ENCODE data around the gene CD74. TPM values are rescaled to one million over a fixed set of nuclear protein-coding genes. Genes with fewer than 3 reads are reported as not detected.

The CD74 gene
- total RNA-seq, 3 donors from 2014 or later, result 382 to 393 (median 392) TPM

DNA sequence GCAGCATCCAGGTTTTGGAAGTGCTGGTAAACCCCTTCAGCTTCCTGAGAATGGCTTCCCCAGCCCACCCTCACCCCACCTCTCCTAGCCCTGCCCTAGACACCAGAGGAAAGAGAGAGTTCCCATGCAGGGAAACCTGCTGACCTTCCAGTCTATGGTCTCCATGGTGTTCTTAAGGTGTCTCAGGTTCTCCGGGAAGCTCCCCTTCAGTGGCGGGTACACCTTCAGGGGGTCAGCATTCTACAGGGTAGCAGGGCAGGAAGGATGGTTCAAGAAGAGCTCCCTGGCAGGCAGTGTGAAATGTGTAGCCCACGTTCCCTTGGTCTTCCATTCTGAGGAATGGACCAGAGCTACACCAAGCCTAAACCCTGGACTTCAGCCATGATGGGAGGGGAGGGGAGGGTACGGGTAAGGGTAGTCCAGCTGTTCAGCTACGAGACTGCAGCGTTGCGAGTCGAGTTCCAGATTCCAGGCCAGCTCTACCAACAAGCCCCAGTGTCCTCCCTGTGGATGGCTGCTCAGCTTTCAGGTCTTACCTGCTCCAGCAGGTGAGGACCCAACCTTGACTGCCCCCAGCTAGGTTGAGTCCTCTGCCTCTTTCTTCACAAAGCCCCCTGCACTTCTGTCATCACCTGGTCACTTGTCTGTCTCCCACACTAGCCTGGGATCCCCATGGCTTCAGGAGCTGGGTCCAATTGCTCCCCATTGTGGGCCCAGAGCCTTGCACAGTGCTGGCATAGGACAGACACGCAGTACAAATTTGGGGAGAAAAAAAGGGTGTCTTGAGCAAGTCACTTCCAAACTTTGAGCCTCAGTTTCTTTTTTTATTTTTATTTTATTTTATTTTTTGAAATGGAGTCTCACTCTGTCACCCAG is 7.5 kb downstream of the CD74 start:
- no peaks in the 10 kb centered on the region for H3K9me3 ChIP-seq
- no peak overlapping the region for H3K4me3 ChIP-seq
- H3K27ac ChIP-seq, result no peak overlapping the region
- intact Hi-C loops (cut with DNase I; ENCODE audit: low total_unique reads), result no loop called here
- no peaks in the 10 kb centered on the region for H3K27me3 ChIP-seq
- H3K4me1 ChIP-seq, result peaks cover 0 to 4% of the 10 kb centered on the region in 2 donors
- no peak for DNase-seq (ENCODE audit: low spot score in 2 of 2)
- H3K36me3 ChIP-seq, result peaks cover 5% of the 10 kb centered on the region
- TF ChIP-seq POLR2AphosphoS5 (IDR thresholded peaks at IDR 0.05) (no peak), POLR2A (IDR thresholded peaks at IDR 0.05) (no peak), CTCF (IDR thresholded peaks at IDR 0.05) (no peak)

DNA sequence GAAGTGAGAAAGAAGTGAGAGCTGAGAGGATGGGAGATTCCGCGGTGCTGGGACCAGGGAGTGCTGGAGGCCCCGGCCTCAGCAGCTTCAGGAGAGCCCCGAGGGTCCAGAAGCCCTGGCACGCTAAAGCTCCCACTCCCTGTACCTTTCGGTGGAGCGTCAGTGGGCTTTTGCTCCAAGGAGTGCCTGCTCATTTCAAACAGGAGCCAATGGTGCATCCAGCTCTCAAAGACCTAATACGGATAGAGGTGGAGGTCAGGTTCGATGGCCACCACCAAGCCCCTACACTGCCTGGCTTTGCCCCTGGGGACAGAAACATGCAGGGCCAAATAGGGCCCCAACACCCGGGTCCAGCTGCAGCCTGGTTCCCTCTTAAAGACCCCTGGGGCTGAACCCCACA is 8.2 kb downstream of the CD74 start:
- Histone ChIP-seq H3K36me3 (peaks cover 5% of the 10 kb centered on the region), H3K27me3 (no peaks in the 10 kb centered on the region)

DNA sequence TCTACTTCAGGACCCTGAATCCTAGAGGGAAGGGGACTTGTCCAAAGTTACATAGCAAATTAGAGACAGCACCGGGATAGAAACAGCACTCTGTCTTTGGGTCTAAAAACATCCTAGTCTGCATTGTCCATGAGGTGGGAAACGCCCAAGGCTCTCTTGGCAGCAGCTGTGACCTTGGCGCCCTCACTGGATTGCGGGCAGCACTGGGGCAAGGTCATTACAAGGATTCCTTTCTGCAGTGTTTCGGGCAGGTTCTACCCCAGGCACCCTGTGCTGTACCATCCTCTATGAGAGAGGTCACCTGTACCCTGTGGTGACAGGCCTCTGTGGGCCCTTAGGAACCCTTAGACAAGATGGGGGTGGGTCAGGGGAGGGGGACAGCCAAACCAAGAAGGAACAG is 8.6 kb downstream of the CD74 start:
- Histone ChIP-seq H3K9me3 (no peaks in the 10 kb centered on the region), H3K36me3 (peaks cover 5% of the 10 kb centered on the region), H3K27ac (no peak overlapping the region), H3K4me1 (no peaks in the 10 kb centered on the region), H3K4me3 (no peak overlapping the region), H3K27me3 (no peaks in the 10 kb centered on the region)
- no peak for DNase-seq (ENCODE audit: low spot score in 2 of 2)
- TF ChIP-seq POLR2A (IDR thresholded peaks at IDR 0.05), result no peak
- TF ChIP-seq CTCF (IDR thresholded peaks at IDR 0.05), result no peak
- no peak for TF ChIP-seq POLR2AphosphoS5 (IDR thresholded peaks at IDR 0.05)
- intact Hi-C loops (cut with DNase I; ENCODE audit: low total_unique reads), result no loop called here

More for the DNA sequence above, 8.2 kb downstream of the CD74 start:
- no peak for DNase-seq (ENCODE audit: low spot score in 2 of 2)
- no peak for TF ChIP-seq CTCF (IDR thresholded peaks at IDR 0.05)
- no peak for TF ChIP-seq POLR2A (IDR thresholded peaks at IDR 0.05)
- no peak for TF ChIP-seq POLR2AphosphoS5 (IDR thresholded peaks at IDR 0.05)
- Histone ChIP-seq H3K4me3 (no peak overlapping the region), H3K27ac (no peak overlapping the region), H3K4me1 (no peaks in the 10 kb centered on the region), H3K9me3 (no peaks in the 10 kb centered on the region)
- intact Hi-C loops (cut with DNase I; ENCODE audit: low total_unique reads), result no loop called here

GRCh38 chr5:150402901-150403342 is 9.8 kb downstream of the CD74 start:
- H3K36me3 ChIP-seq, result peaks cover 13% of the 10 kb centered on the region
- H3K27ac ChIP-seq, result no peak overlapping the region

More at GRCh38 chr5:150402901-150403342, 9.8 kb downstream of the CD74 start:
- no peaks in the 10 kb centered on the region for H3K27me3 ChIP-seq
- no peaks in the 10 kb centered on the region for H3K9me3 ChIP-seq
- DNase-seq (ENCODE audit: low spot score in 2 of 2), result no peak
- intact Hi-C loops (cut with DNase I; ENCODE audit: low total_unique reads), result no loop called here
- no peak overlapping the region for H3K4me3 ChIP-seq
- no peaks in the 10 kb centered on the region for H3K4me1 ChIP-seq
- TF ChIP-seq POLR2AphosphoS5 (IDR thresholded peaks at IDR 0.05), result no peak
- TF ChIP-seq POLR2A (IDR thresholded peaks at IDR 0.05), result no peak
- no peak for TF ChIP-seq CTCF (IDR thresholded peaks at IDR 0.05)

All from breast epithelium (tissue), 4 donors.